ENCODE measurements around the gene ASXL3. TPM values are rescaled to one million over a fixed set of nuclear protein-coding genes. Genes with fewer than 3 reads are reported as not detected.

Gene ASXL3
- total and polyA plus RNA-seq, 2 donors (not counting 3 experiments of a cell fraction or from before 2014, with no cell fraction given): 0.07 to 0.27 TPM

DNA sequence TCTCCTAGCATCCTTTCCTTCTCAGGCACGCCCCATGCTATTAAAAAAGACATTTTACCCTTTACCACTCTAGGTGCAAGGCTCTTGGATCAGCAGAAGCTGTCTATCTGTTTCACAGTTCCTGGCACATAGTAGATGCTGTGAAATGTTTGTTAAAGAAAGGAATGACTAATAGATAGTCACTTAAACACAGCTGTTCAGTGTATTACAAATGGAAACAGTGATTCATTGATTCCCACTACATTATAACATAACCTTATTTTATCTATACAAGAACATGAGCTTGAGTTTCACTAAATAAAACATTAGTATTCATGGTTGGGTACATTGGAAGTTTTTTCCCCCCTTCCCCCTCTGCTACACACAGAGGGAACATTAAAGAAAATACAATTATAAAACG is 142.1 kb downstream of the ASXL3 start:
- ChIA-PET POLR2A (no interaction called here), CTCF (no interaction called here)
- Histone ChIP-seq H3K4me3 (replicated peaks in 1 of 3; ENCODE audit: insufficient read depth in 1 of 3, low read depth in 1 of 3, low read length in 3 of 3) (no peak overlapping the region), H3K27me3 (ENCODE audit: control insufficient read depth in 2 of 2, insufficient read depth in 2 of 2, low read length in 2 of 2) (no peaks in the 10 kb centered on the region), H3K4me2 (ENCODE audit: insufficient read depth, low read length) (no peak overlapping the region), H3K9ac (replicated peaks; ENCODE audit: extremely low read depth, insufficient read depth, low read length) (no peak overlapping the region), H3K27ac (ENCODE audit: insufficient read depth, low read depth, low read length) (no peak overlapping the region), H2AFZ (ENCODE audit: low read depth, low read length) (no peak overlapping the region), H3K9me3 (replicated peaks; ENCODE audit: control insufficient read depth, insufficient read depth, low read length) (no peaks in the 10 kb centered on the region), H3K79me2 (ENCODE audit: control insufficient read depth, insufficient read depth, low read length) (no peaks in the 10 kb centered on the region), H3K9me1 (replicated peaks; ENCODE audit: control insufficient read depth, extremely low read depth, insufficient read depth, low read length) (no peaks in the 10 kb centered on the region), H4K20me1 (replicated peaks; ENCODE audit: control insufficient read depth, extremely low read depth, insufficient read depth, low read length) (no peaks in the 10 kb centered on the region), H3K4me1 (ENCODE audit: control insufficient read depth, extremely low read depth, insufficient read depth, low read length) (no peaks in the 10 kb centered on the region), H3K36me3 (ENCODE audit: control insufficient read depth in 2 of 2, extremely low read depth in 1 of 2, insufficient read depth in 2 of 2, low read length in 2 of 2) (no peaks in the 10 kb centered on the region)
- BruUV-seq (replicated peaks): no TSS peak
- FAIRE-seq (no peak), DNase-seq (ENCODE audit: low read depth, low spot score) (no peak)
- intact Hi-C loops (cut with micrococcal nuclease) (no loop called here), dilution Hi-C loops (cut with MboI; ENCODE audit: extremely low pct_ligation_motif_present, low sequenced_read_pairs) (no loop called here)
- TF ChIP-seq POLR2A (IDR thresholded peaks at IDR 0.05; ENCODE audit: low read depth, low read length) (no peak), JUN (IDR thresholded peaks at IDR 0.05; ENCODE audit: borderline replicate concordance, insufficient read depth, insufficient read length, low read depth) (no peak), POLR2AphosphoS5 (IDR thresholded peaks at IDR 0.05; ENCODE audit: insufficient read depth, low read depth, low read length) (no peak), FOS (IDR thresholded peaks at IDR 0.05; ENCODE audit: borderline replicate concordance, insufficient read depth, low read length) (no peak), MYC (IDR thresholded peaks at IDR 0.05; ENCODE audit: low read depth, low read length) (no peak)
- TF ChIP-seq, protein P1, sequence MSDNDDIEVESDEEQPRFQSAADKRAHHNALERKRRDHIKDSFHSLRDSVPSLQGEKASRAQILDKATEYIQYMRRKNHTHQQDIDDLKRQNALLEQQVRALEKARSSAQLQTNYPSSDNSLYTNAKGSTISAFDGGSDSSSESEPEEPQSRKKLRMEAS (IDR thresholded peaks at IDR 0.05; ENCODE audit: insufficient read depth, insufficient read length): no peak
- TF ChIP-seq, protein P2, sequence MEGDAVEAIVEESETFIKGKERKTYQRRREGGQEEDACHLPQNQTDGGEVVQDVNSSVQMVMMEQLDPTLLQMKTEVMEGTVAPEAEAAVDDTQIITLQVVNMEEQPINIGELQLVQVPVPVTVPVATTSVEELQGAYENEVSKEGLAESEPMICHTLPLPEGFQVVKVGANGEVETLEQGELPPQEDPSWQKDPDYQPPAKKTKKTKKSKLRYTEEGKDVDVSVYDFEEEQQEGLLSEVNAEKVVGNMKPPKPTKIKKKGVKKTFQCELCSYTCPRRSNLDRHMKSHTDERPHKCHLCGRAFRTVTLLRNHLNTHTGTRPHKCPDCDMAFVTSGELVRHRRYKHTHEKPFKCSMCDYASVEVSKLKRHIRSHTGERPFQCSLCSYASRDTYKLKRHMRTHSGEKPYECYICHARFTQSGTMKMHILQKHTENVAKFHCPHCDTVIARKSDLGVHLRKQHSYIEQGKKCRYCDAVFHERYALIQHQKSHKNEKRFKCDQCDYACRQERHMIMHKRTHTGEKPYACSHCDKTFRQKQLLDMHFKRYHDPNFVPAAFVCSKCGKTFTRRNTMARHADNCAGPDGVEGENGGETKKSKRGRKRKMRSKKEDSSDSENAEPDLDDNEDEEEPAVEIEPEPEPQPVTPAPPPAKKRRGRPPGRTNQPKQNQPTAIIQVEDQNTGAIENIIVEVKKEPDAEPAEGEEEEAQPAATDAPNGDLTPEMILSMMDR (IDR thresholded peaks at IDR 0.05; ENCODE audit: extremely low read depth in 1 of 2, insufficient read depth in 1 of 2, low read depth in 1 of 2, low read length in 2 of 2): no peak
